HG02678 (cell line): ENCODE data around the gene JADE1.
A peak's percentile ranks its signal among the peaks of the same experiment; 100 is the strongest.

Experiments used
- ATAC-seq: cut with Tn5 transposase; IDR thresholded peaks from one replicate; pipeline ENCODE4 v1.9.1; 2021; ENCODE audit warnings: mild to moderate bottlenecking, moderate library complexity; ENCODE audit not compliant: unreplicated experiment

JADE1 gene

DNA sequence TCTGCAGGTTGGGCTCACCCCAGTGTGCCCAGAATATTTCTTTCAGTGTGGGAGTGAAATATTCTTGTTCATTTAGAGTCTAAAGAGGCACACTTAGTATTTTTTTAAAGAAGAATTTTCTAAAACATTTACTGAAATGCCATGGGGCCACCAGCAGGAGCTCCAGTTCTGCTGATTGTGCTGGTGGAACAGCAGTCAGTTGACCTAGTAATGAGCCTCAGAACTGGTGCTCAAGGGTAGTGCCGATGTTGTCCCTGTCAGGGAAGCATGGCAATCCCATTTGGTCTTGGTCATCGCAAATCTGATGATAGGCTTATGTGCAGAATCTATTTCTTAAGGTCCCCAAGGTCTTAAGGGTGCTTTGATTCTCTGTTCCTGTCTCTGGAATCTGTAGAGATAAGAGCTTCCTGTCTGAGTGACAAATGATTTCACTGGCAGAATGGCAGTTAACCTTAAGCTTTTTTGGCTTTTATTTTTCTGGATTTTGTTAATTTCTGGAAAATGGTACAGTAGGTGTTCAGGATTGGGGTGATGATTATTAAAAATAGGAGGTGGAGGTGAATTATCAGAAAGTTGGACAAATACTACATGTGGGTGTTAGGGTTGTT lies 31.3 kb downstream of the JADE1 start:
- ATAC-seq = no peak

DNA sequence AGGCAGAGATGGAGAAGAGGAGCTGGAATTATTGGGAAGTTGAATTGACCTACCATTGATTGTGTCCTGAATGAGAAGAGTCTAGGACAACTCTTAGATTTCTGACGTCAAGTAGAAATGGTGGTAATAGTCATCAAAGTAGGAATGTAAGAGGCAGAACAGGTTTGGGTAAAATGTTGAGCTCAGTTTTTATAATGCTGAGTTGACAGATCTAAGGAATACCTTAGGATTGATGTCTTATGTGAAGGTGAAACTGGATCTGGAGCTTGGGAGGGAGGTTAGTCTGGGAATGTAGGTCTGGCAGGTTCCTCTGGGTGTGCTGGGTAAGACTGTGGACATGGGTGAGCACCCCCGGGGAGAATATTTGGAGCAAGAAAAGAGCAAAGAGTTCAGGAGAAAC lies 31.9 kb downstream of the JADE1 start:
- ATAC-seq = no peak

DNA sequence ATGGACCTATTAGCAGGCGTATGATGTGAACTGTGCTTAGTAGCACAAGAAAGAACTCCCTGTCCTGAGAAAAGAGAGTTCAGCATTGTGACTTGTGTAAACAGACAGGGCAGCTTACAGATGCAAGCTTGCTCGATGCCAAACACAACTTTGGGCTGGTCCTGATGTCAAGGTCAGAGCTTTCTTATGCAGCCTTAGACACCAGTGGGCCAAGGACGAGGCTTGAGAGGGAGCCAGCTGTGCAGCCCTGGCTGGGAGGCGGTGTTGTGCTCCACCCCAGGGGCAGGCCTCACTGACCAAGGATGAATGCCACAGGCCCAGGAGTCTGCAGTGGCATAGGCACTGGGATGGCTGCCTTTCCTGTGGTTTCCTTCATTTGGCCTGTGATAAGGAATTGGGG lies 35.4 kb downstream of the JADE1 start:
- no peak for ATAC-seq

- no peak for ATAC-seq
Observed at GRCh38 chr4:128846063-128846462, 36.6 kb downstream of the JADE1 start.

GRCh38 chr4:128847082-128847724 lies 37.7 kb downstream of the JADE1 start:
- ATAC-seq = no peak

GRCh38 chr4:128848461-128848860 lies 39.0 kb downstream of the JADE1 start:
- no peak for ATAC-seq

DNA sequence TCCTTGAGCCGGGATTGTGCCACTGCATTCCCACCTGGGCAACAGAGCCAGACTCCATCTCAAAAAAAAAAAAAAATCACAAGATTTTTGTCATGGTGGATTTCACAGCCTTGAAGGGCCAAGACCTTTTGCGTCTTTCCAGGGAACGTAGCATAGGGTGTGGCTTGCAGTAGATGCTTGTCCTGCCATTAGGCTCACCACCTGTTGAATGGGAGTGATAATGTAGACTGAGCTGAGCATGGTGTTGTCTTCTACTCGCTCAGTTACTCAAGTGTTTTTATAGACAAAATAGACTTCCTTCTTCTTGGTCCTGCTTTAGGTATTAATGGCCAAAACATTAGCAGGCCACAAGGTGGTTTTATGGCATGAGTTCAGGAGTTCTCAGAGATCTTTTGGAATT lies 40.8 kb downstream of the JADE1 start:
- ATAC-seq = no peak

DNA sequence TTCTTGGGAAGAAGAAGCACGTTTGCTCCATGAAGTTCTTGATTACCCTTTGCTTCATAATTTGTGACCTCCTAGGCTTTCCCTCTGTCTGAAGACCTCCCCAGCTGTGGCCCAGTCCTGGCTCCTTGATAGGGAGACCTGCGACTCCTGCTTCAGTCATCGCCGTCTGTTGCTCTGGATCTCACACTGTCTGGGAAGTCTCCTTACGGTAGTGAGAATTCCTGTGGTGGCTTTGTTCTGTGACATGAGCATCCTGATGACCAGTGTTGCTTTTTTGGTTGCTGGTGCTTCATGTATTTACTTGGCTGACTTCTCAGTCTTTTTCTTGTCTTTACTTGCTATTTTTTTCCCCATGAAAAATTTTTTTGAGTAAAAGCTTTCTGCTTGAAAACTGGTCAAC lies 44.2 kb downstream of the JADE1 start:
- no peak for ATAC-seq

DNA sequence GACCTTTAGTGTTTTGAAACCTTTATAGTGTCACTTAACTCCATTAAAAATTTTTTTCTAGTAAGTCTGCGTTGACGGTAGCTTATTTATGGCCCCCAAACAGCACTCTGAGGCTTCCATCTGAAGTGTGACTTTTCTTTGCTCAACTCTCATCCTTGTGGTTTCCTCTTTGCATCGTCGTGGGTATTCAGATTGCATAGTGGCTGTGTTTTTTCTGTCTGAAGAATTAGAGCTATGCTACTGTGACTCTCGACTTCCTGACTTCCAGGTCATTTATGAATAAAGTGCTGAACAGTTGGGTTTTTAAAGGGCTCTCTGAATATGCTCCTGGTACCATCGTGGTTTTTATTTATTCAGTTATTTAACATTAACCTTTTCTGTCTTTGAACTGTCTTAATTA lies 44.9 kb downstream of the JADE1 start:
- peak; percentile 67 for ATAC-seq

DNA sequence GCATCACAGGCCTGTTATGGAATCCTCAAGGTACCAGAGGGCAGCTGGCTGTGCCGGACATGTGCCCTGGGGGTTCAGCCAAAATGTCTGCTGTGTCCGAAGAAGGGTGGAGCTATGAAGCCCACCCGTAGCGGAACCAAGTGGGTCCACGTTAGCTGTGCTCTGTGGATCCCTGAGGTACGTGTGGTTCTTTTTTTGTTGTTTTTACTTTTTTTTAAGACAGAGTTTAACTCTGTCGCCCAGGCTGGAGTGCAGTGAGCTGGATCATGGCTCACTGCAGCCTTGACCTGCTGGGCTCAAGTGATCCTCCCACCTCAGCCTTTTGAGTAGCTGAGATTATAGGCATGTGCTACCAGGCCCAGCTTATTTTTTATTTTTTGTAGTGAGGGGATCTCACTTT lies 46.1 kb downstream of the JADE1 start:
- no peak for ATAC-seq

DNA sequence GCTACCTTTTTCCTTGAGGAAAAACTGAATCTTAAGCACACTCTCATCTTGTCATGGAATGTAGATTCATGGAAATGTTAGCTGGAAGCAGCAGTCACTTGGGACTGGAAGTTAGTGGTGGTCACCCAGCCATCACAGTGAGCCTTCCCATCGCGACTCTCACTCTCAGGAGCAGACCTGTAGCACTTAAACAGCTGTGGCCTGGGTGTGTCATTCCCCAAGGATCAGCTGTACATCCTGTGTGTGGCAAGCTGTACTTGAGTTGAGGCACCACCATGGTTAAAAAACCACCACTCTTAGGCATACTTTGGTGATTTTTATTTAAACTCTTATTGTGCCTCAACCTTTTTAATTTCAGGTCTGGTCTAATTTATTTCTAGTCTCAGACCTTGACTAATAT lies 46.7 kb downstream of the JADE1 start:
- no peak for ATAC-seq

- ATAC-seq = no peak
Observed at GRCh38 chr4:128858879-128859671, 49.6 kb downstream of the JADE1 start.

GRCh38 chr4:128859887-128860677 lies 50.6 kb downstream of the JADE1 start:
- ATAC-seq = no peak

DNA sequence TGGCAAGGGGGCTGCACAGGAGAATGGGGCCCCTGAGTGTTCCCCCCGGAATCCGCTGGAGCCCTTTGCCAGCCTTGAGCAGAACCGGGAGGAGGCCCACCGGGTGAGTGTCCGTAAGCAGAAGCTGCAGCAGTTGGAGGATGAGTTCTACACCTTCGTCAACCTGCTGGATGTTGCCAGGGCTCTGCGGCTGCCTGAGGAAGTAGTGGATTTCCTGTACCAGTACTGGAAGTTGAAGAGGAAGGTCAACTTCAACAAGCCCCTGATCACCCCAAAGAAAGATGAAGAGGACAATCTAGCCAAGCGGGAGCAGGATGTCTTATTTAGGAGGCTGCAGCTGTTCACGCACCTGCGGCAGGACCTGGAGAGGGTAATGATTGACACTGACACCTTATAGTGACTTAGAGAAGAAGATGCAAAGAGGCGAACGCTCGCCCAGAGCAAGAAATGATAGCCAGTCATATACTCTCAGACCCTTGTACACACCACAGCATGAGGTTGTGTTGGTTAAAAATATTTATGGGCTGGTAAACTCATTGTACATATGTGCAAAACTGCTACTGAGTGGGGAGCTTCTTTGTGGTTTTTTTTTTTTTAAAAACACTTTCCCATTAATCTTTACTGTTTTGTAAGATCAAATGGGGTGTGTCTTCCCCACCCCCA lies 52.5 kb downstream of the JADE1 start:
- ATAC-seq = peak; percentile 35

GRCh38 chr4:128862608-128863311 lies 53.3 kb downstream of the JADE1 start:
- ATAC-seq = peak; percentile 61

DNA sequence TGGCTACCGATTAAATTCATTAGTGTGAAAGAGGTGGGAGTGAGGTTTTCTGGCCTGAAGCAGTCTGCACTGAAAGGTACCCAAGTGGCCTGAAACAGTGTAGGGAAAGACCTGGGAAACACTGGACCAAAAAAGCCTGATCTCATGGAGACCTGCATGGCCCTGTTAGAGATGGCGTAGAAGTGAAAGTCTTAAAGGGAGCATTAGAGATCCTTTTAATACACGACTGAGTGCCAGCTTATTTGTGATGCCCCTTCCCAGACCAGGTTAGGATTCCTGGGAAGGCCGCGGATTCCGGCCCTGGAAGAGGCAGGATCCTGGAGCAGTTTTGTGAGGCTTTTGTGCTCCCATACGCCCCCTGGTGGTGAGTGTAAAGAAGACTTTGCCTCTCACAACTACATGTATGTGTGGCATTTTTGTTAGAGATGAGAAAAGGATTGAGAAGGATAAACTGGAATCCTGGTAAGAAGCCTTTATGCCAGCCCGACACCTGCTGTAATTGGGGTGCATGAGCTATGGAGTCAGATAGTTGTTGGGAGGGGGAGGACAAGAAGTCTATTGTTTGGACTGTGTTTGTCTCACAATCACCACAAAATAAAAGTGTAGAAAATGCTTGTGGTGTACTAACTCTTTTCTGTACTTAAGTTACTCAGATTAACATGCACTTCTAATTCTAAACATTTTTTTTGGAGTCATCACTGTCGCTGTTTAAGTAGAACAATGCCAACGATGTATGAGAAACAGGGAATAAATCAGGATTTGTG lies 54.0 kb downstream of the JADE1 start:
- ATAC-seq = no peak

GRCh38 chr4:128865132-128865531 lies 55.6 kb downstream of the JADE1 start:
- no peak for ATAC-seq

GRCh38 chr4:128866269-128866668 lies 56.8 kb downstream of the JADE1 start:
- ATAC-seq = no peak

DNA sequence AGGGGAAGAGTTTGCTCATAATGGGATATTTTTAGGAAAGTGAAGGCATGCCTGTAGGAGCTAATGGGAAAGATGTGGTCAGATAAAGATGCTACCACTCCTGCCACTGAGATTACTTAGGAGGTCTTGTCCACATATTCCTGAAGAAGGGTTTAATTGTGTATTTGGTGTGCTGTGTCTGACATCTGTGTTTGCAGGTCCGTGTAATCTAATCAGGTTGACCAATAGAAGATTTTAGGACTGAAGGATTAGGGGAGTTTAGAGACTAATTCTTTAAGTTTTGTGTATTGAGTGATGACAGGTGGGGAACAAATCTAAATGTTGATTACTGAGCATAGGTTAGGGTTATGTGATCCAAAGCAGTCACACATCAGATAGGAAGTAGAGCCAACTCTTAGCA lies 57.2 kb downstream of the JADE1 start:
- ATAC-seq = no peak

DNA sequence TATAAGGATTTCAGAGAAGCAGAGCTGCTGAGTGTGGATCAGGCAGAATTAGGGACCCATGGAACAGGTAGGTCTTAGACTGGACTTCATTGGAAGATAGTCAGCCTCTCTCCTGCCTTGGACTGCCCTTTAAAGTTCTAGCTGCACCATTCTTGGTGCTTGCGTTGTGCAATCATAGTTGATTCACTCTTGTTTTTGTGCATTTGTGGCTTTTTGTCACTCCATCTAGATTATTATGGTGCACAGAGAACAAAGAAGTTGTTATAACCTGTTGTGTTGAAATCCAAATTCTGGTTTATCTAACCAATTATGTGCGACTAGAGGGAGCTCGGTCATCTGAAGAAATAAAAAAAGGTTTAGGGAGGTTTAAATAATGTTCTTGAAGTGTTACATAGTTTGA lies 59.3 kb downstream of the JADE1 start:
- no peak for ATAC-seq
